ENCODE results near the gene PAFAH2. TPM values are rescaled to one million over a fixed set of nuclear protein-coding genes. Genes with fewer than 3 reads are reported as not detected.
A peak's percentile ranks its signal among the peaks of the same experiment; 100 is the strongest.

Gene PAFAH2
- total RNA-seq, result 1 to 10 TPM; 8.1 to 8.3 TPM

DNA sequence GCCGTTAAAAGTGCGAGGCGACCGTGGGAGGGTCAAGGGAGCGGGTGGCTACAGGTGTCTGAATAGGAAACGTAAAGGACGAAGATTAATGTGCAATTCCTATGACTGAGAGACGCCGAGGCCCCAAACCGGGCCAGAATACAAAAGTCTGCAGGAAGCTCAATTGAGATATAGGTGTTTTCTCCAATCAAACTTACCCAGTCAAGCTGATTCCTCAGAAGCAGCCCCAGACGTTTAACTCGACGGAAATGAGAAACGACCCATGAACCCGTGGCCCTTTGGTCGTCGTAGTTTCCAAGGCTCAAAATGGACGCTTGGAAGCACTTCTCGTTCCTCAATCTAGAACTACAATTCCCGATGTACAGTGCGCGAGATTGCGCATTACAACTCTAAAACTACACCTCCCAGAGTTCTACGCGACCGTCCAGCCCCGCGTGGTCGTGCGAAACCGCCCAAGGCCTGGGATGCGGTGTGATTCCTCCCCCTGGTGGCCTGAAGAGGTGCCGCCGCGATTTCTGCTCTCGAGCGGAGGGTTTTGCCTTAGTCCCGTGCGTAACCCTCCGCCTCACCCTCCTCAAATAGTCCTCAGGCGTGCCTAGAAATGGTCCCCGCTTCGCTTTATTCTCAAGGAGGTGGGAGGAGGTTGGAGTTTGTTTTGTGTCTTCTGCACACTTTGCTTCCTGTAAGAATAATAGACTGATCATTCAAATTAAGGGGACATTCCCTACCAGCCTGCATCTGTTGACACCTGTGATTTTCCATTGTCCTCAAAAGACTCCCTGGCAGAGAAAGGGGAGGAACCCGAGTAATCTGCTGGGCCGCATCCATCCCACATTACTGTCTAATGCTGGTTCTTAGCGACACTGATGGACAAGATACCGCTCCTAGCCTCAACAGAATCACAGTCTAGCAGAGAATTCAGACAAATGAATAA, at the start of gene PAFAH2:
Gene PAFAH2, minus strand, starts transcription at position 236 of the 934 bp plus-strand sequence. CDS start 7,247 bp downstream, outside the sequence.
- H3K36me3 Mint-ChIP-seq (ENCODE audit: low read depth), result no peaks in the 10 kb centered on the region
- peak within 1 kb of the TSS; percentile 92 for H3K27ac Mint-ChIP-seq
- H3K4me3 Mint-ChIP-seq, result peak within 1 kb of the TSS; percentile 89
- no peaks in the 10 kb centered on the region for H3K27me3 Mint-ChIP-seq
- peaks cover 11% of the 10 kb centered on the region for H3K4me1 Mint-ChIP-seq
- H3K9me3 Mint-ChIP-seq, result no peaks in the 10 kb centered on the region
- peak; percentile 99 for ATAC-seq (replicated peaks)

- Mint-ChIP-seq H3K4me3 (no peak overlapping the region), H3K27ac (no peak overlapping the region), H3K4me1 (no peaks in the 10 kb centered on the region), H3K27me3 (peaks cover 50% of the 10 kb centered on the region), H3K9me3 (no peaks in the 10 kb centered on the region), H3K36me3 (ENCODE audit: low read depth) (no peaks in the 10 kb centered on the region)
- no peak for ATAC-seq (replicated peaks)
These were observed 49.5 kb upstream of the PAFAH2 start for GRCh38 chr1:26047278-26047874.

DNA sequence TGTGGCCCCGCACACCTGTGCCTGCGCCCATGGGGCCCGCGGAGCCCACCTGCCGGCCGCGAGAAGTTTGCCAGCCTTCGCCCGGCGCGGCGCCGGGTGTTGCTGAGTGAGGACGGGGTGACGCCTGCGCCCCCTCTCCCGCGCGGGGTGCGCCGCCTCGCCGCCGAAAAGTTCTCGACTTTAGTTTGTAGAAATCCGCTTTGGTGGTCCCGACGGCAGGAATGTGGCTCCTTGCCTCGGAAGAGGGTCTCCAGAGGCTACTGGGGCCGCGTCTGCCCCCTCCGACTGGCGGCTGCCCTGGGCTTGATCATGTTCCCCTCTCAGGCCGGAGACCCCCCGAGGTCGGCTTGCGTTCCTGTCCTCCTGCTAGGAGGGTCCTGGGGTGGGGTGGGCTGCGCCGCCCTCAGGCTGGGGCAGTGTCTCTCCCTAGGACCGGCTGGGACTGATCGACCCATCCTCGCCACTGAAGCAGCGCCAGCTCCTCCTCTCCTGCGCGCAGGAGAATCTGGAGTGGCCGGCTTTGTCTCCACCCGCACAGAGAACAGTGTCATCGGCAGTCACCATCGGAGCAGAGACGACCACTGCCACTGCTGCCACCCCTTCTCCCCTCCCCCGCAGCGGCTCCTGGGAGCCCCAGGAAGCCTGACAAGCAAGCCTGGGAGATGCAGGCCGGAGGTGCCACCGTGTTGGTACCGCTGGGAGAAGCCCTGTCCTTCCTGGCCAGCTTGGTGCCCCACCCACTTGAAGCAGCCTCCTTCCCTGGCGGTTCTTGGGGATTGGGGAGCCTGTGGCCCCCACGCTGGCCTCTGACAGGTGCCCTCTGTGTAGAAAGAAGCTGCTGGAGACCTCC, 48.6 kb upstream of the PAFAH2 start:
- H3K36me3 Mint-ChIP-seq (ENCODE audit: low read depth), result no peaks in the 10 kb centered on the region
- no peaks in the 10 kb centered on the region for H3K4me1 Mint-ChIP-seq
- ATAC-seq (replicated peaks), result no peak
- H3K4me3 Mint-ChIP-seq, result no peak overlapping the region
- peaks cover 46% of the 10 kb centered on the region for H3K27me3 Mint-ChIP-seq
- no peak overlapping the region for H3K27ac Mint-ChIP-seq
- no peaks in the 10 kb centered on the region for H3K9me3 Mint-ChIP-seq

DNA sequence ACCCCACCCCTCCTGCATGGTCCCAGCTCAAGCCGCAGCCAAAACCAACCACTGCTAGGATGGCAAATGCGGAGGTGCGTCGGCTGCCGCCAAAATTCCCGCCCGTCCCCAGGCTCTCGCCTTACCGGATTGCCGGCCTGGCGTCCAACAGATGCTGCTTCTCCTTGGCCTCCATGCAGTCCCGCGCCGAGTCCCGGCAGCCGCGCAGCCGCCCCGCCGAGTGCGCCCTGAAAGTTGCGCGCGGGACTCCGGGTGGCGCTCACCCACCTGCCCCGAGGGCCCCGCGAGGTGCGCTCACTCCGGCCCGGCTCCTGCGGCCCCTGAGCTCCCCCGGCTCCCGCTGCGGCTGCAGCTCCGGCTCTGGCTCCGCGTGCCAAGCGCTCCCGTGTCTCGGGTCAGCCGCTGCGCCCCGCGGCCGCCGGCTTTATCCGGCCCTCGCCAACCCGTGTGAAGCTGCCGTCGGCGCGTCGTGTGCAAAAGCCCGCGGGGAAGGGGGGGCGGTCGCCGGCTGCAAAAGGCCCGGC, 47.9 kb upstream of the PAFAH2 start, which contains the start of gene SLC30A2:
Gene SLC30A2, minus strand, starts transcription at position 397 of the 524 bp plus-strand sequence. Its CDS starts 222 bp downstream, at position 175.
- no peak within 1 kb of the TSS for H3K27ac Mint-ChIP-seq
- no peak for ATAC-seq (replicated peaks)
- no peaks in the 10 kb centered on the region for H3K9me3 Mint-ChIP-seq
- no peaks in the 10 kb centered on the region for H3K4me1 Mint-ChIP-seq
- no peak within 1 kb of the TSS for H3K4me3 Mint-ChIP-seq
- H3K27me3 Mint-ChIP-seq, result peaks cover 44% of the 10 kb centered on the region
- no peaks in the 10 kb centered on the region for H3K36me3 Mint-ChIP-seq (ENCODE audit: low read depth)

DNA sequence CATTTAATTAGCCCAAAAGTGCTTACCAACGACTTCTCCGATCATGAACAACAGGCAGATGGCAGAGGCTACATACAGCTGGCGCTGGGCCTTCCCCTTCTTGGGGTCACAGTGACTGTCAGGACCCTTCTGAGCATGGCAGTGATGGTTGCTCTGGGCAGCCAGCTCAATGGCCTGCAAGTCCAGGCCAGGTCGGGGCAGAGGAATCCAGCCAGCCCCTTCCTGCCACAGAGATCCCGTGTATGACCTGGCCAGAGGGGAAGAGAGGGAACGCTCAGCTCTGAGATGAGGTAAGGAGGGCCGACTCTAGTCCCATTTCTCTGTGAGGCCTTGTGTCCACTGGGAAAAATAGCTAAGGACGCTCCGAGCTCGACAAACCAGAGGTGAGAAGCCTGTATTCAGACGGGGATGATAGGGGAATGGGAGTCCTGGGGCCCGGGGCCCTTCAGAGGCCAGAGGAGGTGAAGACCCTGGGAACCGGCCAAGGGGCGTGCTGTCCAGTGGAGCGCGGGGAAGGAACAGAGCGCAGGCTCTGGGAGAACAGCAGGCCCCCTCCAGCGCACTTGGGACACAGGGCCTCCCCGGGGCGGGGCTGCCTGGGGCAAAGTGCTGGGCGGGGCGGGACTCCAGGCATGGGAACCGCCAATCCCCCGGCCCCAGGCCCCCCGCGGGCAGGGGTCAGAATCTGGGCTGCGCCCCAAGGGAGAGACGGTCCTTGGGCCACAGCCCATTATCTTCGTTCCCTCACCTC, 47.3 kb upstream of the PAFAH2 start:
- H3K9me3 Mint-ChIP-seq, result no peaks in the 10 kb centered on the region
- peaks cover 40% of the 10 kb centered on the region for H3K27me3 Mint-ChIP-seq
- H3K27ac Mint-ChIP-seq, result no peak overlapping the region
- ATAC-seq (replicated peaks), result no peak
- H3K36me3 Mint-ChIP-seq (ENCODE audit: low read depth), result no peaks in the 10 kb centered on the region
- H3K4me1 Mint-ChIP-seq, result no peaks in the 10 kb centered on the region
- no peak overlapping the region for H3K4me3 Mint-ChIP-seq

- no peak for ATAC-seq (replicated peaks)
- no peak overlapping the region for H3K27ac Mint-ChIP-seq
- H3K36me3 Mint-ChIP-seq (ENCODE audit: low read depth), result no peaks in the 10 kb centered on the region
These were observed 46.6 kb upstream of the PAFAH2 start for GRCh38 chr1:26044414-26044813.

DNA sequence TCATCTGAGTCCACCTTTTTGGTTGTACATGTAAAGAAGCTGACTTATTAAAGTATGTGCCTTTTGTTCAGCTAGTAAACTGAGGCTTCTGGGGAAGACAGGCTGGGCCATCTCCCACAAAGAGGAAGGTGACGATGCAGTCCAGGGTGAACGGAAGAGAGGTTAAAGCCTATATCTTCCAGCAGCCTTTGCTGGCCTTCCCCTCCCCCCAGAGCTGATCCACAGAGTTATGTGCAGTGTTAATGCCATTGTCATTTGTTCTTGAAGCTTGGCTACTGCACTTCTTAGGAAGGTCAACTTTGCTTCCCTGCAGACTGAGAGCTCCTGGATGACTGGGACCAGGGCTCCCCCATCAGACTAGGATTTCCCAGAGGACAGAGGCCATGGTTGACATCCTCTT, 45.9 kb upstream of the PAFAH2 start:
- H3K27me3 Mint-ChIP-seq, result peaks cover 32% of the 10 kb centered on the region
- H3K4me3 Mint-ChIP-seq, result no peak overlapping the region
- no peaks in the 10 kb centered on the region for H3K9me3 Mint-ChIP-seq
- no peak overlapping the region for H3K27ac Mint-ChIP-seq
- H3K4me1 Mint-ChIP-seq, result no peaks in the 10 kb centered on the region
- no peaks in the 10 kb centered on the region for H3K36me3 Mint-ChIP-seq (ENCODE audit: low read depth)
- ATAC-seq (replicated peaks), result no peak

More at GRCh38 chr1:26044414-26044813, 46.6 kb upstream of the PAFAH2 start:
- no peaks in the 10 kb centered on the region for H3K9me3 Mint-ChIP-seq
- no peak overlapping the region for H3K4me3 Mint-ChIP-seq
- no peaks in the 10 kb centered on the region for H3K4me1 Mint-ChIP-seq
- H3K27me3 Mint-ChIP-seq, result peaks cover 35% of the 10 kb centered on the region

GRCh38 chr1:26041978-26042377, 44.1 kb upstream of the PAFAH2 start:
- Mint-ChIP-seq H3K4me1 (no peaks in the 10 kb centered on the region), H3K4me3 (no peak overlapping the region), H3K27ac (no peak overlapping the region), H3K36me3 (ENCODE audit: low read depth) (no peaks in the 10 kb centered on the region), H3K27me3 (peaks cover 26% of the 10 kb centered on the region), H3K9me3 (no peaks in the 10 kb centered on the region)
- ATAC-seq (replicated peaks), result no peak

DNA sequence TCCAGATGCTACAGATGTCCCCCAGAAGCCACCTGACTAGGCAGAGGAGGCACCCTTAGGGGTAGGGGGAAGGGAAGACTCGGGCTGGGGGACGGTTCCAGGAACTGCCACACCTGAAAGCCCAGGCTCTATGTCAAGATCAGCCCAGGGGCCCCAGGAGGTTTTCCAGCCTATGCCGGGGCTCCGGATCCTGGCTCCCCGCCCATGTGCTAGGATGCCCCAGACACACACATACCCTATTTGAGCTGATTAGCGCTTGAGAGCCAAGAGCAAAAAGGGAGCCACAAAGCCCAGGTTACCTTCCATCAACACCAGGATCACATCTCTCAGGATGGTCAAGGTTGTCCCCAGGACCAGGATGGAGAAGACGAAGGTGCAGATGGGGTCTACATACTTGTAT, 43.5 kb upstream of the PAFAH2 start:
- no peaks in the 10 kb centered on the region for H3K36me3 Mint-ChIP-seq (ENCODE audit: low read depth)
- ATAC-seq (replicated peaks), result no peak
- H3K4me3 Mint-ChIP-seq, result no peak overlapping the region
- H3K27me3 Mint-ChIP-seq, result peaks cover 26% of the 10 kb centered on the region
- no peaks in the 10 kb centered on the region for H3K4me1 Mint-ChIP-seq
- no peaks in the 10 kb centered on the region for H3K9me3 Mint-ChIP-seq
- no peak overlapping the region for H3K27ac Mint-ChIP-seq

DNA sequence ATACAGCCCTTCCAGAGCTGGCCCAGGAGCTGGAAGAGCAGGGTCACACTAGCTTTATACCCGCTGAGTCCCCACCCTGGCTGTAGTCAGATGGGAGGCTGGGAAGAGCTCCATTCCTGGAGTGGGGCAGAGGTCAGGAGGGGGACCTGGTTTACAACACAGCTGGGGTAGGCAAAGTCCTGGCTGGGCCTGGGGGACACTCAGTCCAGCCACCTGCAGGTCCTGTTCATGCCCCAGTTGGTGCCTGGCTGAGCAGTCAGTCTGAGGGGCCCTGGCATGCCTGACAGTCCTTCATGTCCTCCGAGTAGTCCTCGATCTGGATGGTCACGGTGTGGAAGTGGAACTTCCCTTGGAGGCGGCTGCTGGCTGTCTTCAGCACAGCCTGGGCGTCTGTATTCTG, 41.0 kb upstream of the PAFAH2 start:
- Mint-ChIP-seq H3K4me1 (peaks cover 7% of the 10 kb centered on the region), H3K27ac (peak overlapping the region; percentile 43), H3K27me3 (peaks cover 14% of the 10 kb centered on the region), H3K36me3 (ENCODE audit: low read depth) (no peaks in the 10 kb centered on the region), H3K4me3 (no peak overlapping the region), H3K9me3 (no peaks in the 10 kb centered on the region)
- ATAC-seq (replicated peaks), result no peak

DNA sequence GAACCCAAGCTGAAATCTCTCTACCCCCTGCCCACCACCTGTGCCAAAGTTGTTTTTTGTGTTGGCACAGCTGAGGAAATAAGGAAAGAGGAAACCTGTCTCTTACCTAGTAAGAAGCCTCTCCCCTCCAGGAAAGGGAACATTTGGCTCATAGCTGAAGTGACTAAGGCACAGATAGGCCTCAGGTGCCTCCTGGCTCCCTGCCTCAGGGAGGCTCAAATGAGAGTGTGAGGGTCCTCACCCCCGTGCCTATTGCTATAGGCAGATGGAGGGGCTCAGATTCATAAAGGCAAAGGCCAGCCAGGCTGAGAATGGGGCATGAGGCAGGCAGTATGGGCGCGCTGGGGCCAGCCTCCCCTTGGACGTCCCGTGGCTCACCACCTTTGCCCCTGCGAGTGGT, 40.6 kb upstream of the PAFAH2 start:
- no peak overlapping the region for H3K4me3 Mint-ChIP-seq

DNA sequence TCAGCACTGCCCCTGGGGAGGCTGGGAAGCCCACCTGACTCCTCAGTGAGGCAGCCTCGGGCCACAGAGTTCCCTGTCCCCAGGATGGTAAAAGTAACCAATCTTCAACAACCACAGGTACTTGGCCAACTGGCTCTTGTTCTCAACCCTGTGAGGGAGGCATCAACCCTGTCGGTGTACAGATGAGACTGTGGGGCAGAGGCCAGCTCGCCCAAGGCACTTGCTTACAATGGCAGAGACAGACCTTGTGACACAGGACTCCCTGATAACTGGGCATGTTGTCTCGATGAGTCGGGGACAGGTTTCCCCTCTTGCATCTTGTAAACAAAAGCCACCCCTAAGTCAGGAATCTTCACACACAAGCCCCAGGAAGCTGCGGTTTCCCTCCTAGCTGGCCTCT, 40.0 kb upstream of the PAFAH2 start:
- peaks cover 6% of the 10 kb centered on the region for H3K27me3 Mint-ChIP-seq
- no peaks in the 10 kb centered on the region for H3K9me3 Mint-ChIP-seq
- H3K36me3 Mint-ChIP-seq (ENCODE audit: low read depth), result no peaks in the 10 kb centered on the region
- H3K27ac Mint-ChIP-seq, result no peak overlapping the region
- H3K4me3 Mint-ChIP-seq, result no peak overlapping the region
- ATAC-seq (replicated peaks), result no peak
- peaks cover 7% of the 10 kb centered on the region for H3K4me1 Mint-ChIP-seq

More for the DNA sequence above, 40.6 kb upstream of the PAFAH2 start:
- no peak for ATAC-seq (replicated peaks)
- Mint-ChIP-seq H3K27ac (peak overlapping the region; percentile 43), H3K9me3 (no peaks in the 10 kb centered on the region), H3K27me3 (peaks cover 10% of the 10 kb centered on the region), H3K4me1 (peaks cover 7% of the 10 kb centered on the region), H3K36me3 (ENCODE audit: low read depth) (no peaks in the 10 kb centered on the region)

DNA sequence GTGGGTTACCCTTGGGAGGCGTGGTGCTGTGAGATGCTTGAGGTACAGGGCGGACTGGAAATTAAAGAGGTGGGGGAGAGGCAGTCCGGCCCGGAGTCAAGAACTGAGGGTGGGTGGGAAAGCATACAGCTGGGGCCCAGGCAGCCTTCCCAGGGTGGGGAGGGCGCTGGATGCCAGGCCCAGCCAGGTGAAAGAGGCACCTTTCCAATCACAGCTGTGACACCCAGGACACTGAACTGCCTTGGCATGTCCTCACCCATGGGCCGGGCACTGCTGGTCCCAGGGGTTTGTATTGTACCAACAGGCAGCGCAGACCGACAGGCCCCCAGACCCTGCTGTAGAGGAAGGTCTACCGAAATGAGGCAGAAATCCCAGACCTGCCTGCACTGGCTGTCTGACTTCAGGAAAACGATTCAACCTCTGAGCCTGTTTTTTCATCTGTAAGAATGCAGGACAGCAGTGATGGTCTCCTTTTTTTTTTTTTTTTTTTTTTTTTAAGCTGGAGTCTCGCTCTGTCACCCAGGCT, 39.0 kb upstream of the PAFAH2 start:
- peaks cover 6% of the 10 kb centered on the region for H3K27me3 Mint-ChIP-seq
- no peaks in the 10 kb centered on the region for H3K36me3 Mint-ChIP-seq (ENCODE audit: low read depth)
- peaks cover 7% of the 10 kb centered on the region for H3K4me1 Mint-ChIP-seq
- no peak for ATAC-seq (replicated peaks)
- no peaks in the 10 kb centered on the region for H3K9me3 Mint-ChIP-seq
- no peak overlapping the region for H3K27ac Mint-ChIP-seq
- peak overlapping the region; percentile 96 for H3K4me3 Mint-ChIP-seq

Data from activated T-helper 17 cell treated with anti-CD3 and anti-CD28 coated beads, Interleukin-2, amount 50 U/mL, for 72 hours (primary cell).